ENCODE results near the gene MARVELD3. TPM values are rescaled to one million over a fixed set of nuclear protein-coding genes. Genes with fewer than 3 reads are reported as not detected.
"Not testable (repeated sequence)": the region's sequence is repeated elsewhere in the genome, so short reads cannot be mapped to it uniquely, and the experiment has no call there.

MARVELD3 gene
- not detected for total RNA-seq

GRCh38 chr16:71626018-71626857, at the start of gene MARVELD3:
Gene MARVELD3, plus strand, starts transcription at chr16:71626184. Its CDS starts 46 bp downstream, at chr16:71626230.
- Mint-ChIP-seq H3K4me1 (ENCODE audit: low read depth in 2 of 2) (peaks cover 6 to 8% of the 10 kb centered on the region in 2 donors), H3K9me3 (no peaks in the 10 kb centered on the region), H3K4me3 (peak within 1 kb of the TSS; percentile 23), H3K27me3 (peaks cover 12 to 13% of the 10 kb centered on the region in 2 donors), H3K27ac (no peak within 1 kb of the TSS), H3K36me3 (no peaks in the 10 kb centered on the region)
- ATAC-seq (no peak), DNase-seq (ENCODE audit: low spot score) (no peak)

DNA sequence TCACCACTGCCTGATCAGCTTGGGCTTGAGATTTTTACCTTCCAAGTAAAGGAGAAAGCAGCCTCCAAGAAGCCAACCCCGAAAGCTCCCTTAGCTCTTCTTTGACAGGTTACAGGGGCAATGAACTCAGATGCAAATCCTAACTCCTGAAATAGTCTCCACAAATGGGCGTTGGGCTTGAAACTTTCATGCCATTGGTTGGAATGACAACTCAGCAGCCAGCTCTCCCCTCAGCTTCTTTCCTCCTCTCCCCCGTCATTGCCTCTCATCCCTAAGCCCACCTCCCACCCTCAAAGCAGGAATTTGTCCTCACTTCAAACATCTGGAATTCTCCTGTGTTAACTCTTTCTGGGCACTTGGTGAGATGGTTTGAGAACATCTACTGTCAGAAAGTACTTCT, 49.0 kb upstream of the MARVELD3 start, which contains the start of gene TAT:
Gene TAT (minus strand): TSS at position 122 of the 400 bp plus-strand sequence. CDS start 677 bp downstream, outside the sequence.
- no peaks in the 10 kb centered on the region for H3K36me3 Mint-ChIP-seq
- no peak for ATAC-seq

DNA sequence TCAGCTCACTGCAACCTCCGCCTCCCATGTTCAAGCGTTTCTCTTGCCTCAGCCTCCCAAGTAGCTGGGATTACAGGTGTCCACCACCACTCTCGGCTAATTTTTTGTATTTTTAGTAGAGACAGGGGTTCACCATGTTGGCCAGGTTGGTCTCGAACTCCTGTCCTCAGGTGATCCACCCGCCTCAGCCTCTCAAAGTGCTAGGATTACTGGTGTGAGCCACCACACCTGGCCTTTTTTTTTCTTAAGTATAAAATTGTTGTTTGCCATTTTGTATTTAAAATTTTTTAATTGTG, 43.5 kb upstream of the MARVELD3 start:
- not testable (repeated sequence) for H3K4me1 Mint-ChIP-seq (ENCODE audit: low read depth in 2 of 2); DNase-seq (ENCODE audit: low spot score); H3K36me3 Mint-ChIP-seq; ATAC-seq; H3K4me3 Mint-ChIP-seq; H3K9me3 Mint-ChIP-seq; H3K27ac Mint-ChIP-seq
- peaks cover 28 to 43% of the 10 kb centered on the region in 2 donors for H3K27me3 Mint-ChIP-seq

More for the DNA sequence above, 49.0 kb upstream of the MARVELD3 start, which contains the start of gene TAT:
- Mint-ChIP-seq H3K9me3 (no peaks in the 10 kb centered on the region), H3K4me3 (no peak within 1 kb of the TSS), H3K27ac (no peak within 1 kb of the TSS), H3K4me1 (ENCODE audit: low read depth in 2 of 2) (no peaks in the 10 kb centered on the region), H3K27me3 (peaks cover 18% of the 10 kb centered on the region in 2 donors)
- DNase-seq (ENCODE audit: low spot score): no peak

DNA sequence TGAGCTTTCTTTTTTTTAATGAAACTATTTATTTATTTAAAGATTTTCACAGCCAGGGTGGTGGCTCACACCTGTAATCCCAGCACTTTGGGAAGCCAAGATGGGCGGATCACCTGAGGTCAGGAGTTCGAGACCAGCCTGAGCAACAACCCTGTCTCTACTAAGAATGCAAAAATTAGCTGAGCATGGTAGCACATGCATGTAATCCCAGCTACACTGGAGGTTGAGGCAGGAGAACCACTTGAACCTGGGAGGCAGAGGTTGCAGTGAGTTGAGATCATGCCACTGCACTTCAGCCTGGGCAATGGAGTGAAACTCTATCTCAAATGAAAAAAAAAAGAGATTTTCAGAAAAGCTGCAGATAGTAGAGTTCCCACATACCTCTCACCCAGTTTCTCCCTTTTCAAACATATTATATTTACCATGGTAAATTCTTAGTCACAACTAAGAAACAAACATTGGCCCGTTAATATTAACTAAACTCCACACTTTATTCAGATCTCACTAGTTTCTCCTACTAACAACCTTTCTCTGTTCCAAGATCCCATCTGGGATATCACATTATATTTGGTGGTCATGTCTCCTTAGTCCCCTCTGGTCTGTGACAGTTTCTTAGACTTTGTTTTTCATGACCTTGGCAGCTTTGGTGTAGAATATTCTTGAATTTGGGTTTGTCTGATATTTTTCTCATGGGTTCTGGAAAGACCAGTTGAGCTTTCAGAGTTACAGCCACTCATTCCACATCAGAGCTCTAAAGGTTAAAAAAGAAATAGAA, 41.3 kb upstream of the MARVELD3 start:
- no peaks in the 10 kb centered on the region for H3K4me1 Mint-ChIP-seq (ENCODE audit: low read depth in 2 of 2)
- no peak overlapping the region for H3K27ac Mint-ChIP-seq
- H3K4me3 Mint-ChIP-seq: no peak overlapping the region
- no peaks in the 10 kb centered on the region for H3K36me3 Mint-ChIP-seq
- no peaks in the 10 kb centered on the region for H3K9me3 Mint-ChIP-seq
- H3K27me3 Mint-ChIP-seq: peaks cover 28 to 39% of the 10 kb centered on the region in 2 donors
- no peak for ATAC-seq
- DNase-seq (ENCODE audit: low spot score): no peak

GRCh38 chr16:71585318-71585703, 40.7 kb upstream of the MARVELD3 start:
- Mint-ChIP-seq H3K4me3 (no peak overlapping the region), H3K4me1 (ENCODE audit: low read depth in 2 of 2) (no peaks in the 10 kb centered on the region), H3K27me3 (peaks cover 24 to 40% of the 10 kb centered on the region in 2 donors), H3K9me3 (no peaks in the 10 kb centered on the region), H3K36me3 (no peaks in the 10 kb centered on the region), H3K27ac (no peak overlapping the region)
- no peak for DNase-seq (ENCODE audit: low spot score)
- ATAC-seq: no peak

GRCh38 chr16:71589334-71589733, 36.6 kb upstream of the MARVELD3 start:
- H3K4me3 Mint-ChIP-seq; H3K4me1 Mint-ChIP-seq (ENCODE audit: low read depth in 2 of 2): not testable (repeated sequence)

GRCh38 chr16:71590071-71590470, 35.9 kb upstream of the MARVELD3 start:
- not testable (repeated sequence) for ATAC-seq; H3K27ac Mint-ChIP-seq; H3K36me3 Mint-ChIP-seq; H3K4me3 Mint-ChIP-seq; H3K9me3 Mint-ChIP-seq; DNase-seq (ENCODE audit: low spot score); H3K4me1 Mint-ChIP-seq (ENCODE audit: low read depth in 2 of 2)
- peaks cover 26 to 41% of the 10 kb centered on the region in 2 donors for H3K27me3 Mint-ChIP-seq

More at GRCh38 chr16:71589334-71589733, 36.6 kb upstream of the MARVELD3 start:
- peaks cover 30 to 41% of the 10 kb centered on the region in 2 donors for H3K27me3 Mint-ChIP-seq
- ATAC-seq; H3K27ac Mint-ChIP-seq; H3K9me3 Mint-ChIP-seq; H3K36me3 Mint-ChIP-seq; DNase-seq (ENCODE audit: low spot score): not testable (repeated sequence)

- H3K4me1 Mint-ChIP-seq (ENCODE audit: low read depth in 2 of 2): no peaks in the 10 kb centered on the region
- H3K27me3 Mint-ChIP-seq: peaks cover 24 to 39% of the 10 kb centered on the region in 2 donors
- no peaks in the 10 kb centered on the region for H3K9me3 Mint-ChIP-seq
- H3K4me3 Mint-ChIP-seq: no peak overlapping the region
- H3K27ac Mint-ChIP-seq: no peak overlapping the region
- ATAC-seq (no peak), DNase-seq (ENCODE audit: low spot score) (no peak)
- no peaks in the 10 kb centered on the region for H3K36me3 Mint-ChIP-seq
These were observed 35.4 kb upstream of the MARVELD3 start for GRCh38 chr16:71590584-71590983.

DNA sequence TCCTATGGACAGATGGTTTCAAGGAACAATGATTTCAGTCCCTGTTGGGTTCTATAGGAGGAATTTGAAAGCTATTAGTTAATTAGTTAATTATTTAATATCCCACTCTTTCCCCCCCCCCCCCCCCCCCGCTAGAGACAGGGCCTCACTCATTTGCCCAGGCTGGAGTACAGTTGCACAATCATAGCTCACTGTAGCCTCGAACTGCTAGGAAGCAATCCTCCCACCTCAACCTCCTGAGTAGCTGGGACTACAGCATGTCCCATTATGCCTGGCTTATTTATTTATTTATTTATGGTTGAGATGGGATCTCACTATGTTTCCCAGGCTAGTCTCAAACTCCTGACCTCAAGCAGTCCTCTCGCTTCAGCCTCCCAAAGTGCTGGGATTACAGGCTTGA, 34.1 kb upstream of the MARVELD3 start:
- Mint-ChIP-seq H3K27ac (no peak overlapping the region), H3K4me1 (ENCODE audit: low read depth in 2 of 2) (no peaks in the 10 kb centered on the region), H3K36me3 (no peaks in the 10 kb centered on the region), H3K4me3 (no peak overlapping the region), H3K9me3 (no peaks in the 10 kb centered on the region), H3K27me3 (peaks cover 23 to 37% of the 10 kb centered on the region in 2 donors)
- DNase-seq (ENCODE audit: low spot score): no peak
- no peak for ATAC-seq

- Mint-ChIP-seq H3K36me3 (no peaks in the 10 kb centered on the region), H3K4me3 (no peak overlapping the region)
These were observed 32.7 kb upstream of the MARVELD3 start for GRCh38 chr16:71593048-71593999.

GRCh38 chr16:71594000-71594646, 31.9 kb upstream of the MARVELD3 start:
- peaks cover 22 to 55% of the 10 kb centered on the region in 2 donors for H3K27me3 Mint-ChIP-seq
- no peaks in the 10 kb centered on the region for H3K36me3 Mint-ChIP-seq
- H3K4me3 Mint-ChIP-seq: no peak overlapping the region
- H3K27ac Mint-ChIP-seq: no peak overlapping the region
- no peaks in the 10 kb centered on the region for H3K9me3 Mint-ChIP-seq
- H3K4me1 Mint-ChIP-seq (ENCODE audit: low read depth in 2 of 2): no peaks in the 10 kb centered on the region
- no peak for DNase-seq (ENCODE audit: low spot score)
- ATAC-seq: no peak

More at GRCh38 chr16:71593048-71593999, 32.7 kb upstream of the MARVELD3 start:
- H3K4me1 Mint-ChIP-seq (ENCODE audit: low read depth in 2 of 2): no peaks in the 10 kb centered on the region
- H3K27me3 Mint-ChIP-seq: peaks cover 22 to 47% of the 10 kb centered on the region in 2 donors
- ATAC-seq (no peak), DNase-seq (ENCODE audit: low spot score) (no peak)
- no peaks in the 10 kb centered on the region for H3K9me3 Mint-ChIP-seq
- H3K27ac Mint-ChIP-seq: no peak overlapping the region

DNA sequence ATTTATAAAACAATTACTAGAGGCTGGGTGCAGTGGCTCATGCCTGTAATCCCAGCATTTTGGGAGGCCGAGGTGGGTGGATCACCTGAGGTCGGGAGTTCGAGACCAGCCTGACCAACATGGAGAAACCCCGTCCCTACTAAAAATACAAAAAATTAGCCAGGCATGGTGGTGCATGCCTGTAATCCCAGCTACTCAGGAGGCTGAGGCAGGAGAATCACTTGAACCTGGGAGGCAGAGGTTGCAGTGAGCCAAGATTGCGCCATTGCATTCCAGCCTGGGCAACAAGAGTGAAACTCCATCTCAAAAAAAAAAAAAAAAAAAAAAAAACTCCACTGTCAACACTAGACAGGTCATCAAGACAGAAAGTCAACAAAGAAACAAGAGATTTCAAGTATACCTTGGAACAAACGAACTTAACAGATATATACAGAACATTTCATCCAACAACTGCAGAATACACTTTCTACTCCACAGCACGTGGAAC, 30.6 kb upstream of the MARVELD3 start:
- H3K27me3 Mint-ChIP-seq: peaks cover 22 to 55% of the 10 kb centered on the region in 2 donors
- not testable (repeated sequence) for H3K27ac Mint-ChIP-seq; H3K36me3 Mint-ChIP-seq; DNase-seq (ENCODE audit: low spot score); H3K4me1 Mint-ChIP-seq (ENCODE audit: low read depth in 2 of 2); H3K4me3 Mint-ChIP-seq; H3K9me3 Mint-ChIP-seq; ATAC-seq

- ATAC-seq; H3K9me3 Mint-ChIP-seq; DNase-seq (ENCODE audit: low spot score); H3K36me3 Mint-ChIP-seq; H3K27ac Mint-ChIP-seq; H3K4me3 Mint-ChIP-seq; H3K4me1 Mint-ChIP-seq (ENCODE audit: low read depth in 2 of 2): not testable (repeated sequence)
- H3K27me3 Mint-ChIP-seq: peaks cover 13 to 37% of the 10 kb centered on the region in 2 donors
These were observed 27.6 kb upstream of the MARVELD3 start for GRCh38 chr16:71598426-71598825.
